ENCODE data around the gene ANKS6. TPM values are rescaled to one million over a fixed set of nuclear protein-coding genes. Genes with fewer than 3 reads are reported as not detected.

Gene ANKS6
- total and polyA plus RNA-seq, 4 donors: 1.9 to 6.3 (median 2.9) TPM

DNA sequence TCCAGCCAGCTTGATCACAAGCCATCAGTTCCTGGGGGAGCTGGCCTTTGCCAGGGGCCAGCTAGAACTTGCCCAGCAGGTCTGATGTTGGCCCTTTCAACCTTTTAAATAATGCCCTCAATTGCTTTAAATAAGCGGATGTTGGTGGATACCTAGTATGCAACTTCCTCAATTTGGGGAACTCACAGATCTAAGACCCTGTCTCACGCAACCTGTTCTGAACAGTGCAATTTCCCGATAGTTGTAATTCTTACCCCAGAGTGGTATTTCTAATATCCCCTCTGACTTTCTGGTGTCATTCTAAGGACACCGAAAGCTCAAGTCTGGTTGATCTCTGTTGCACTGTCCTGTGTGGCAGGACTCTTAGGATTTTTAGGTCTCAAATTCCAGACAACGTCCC lies 34.2 kb upstream of the ANKS6 start:
- no peak overlapping the region for H3K4me3 ChIP-seq (ENCODE audit: low read depth in 1 of 3, low read length in 3 of 3)
- no peaks in the 10 kb centered on the region for H3K9me3 ChIP-seq (ENCODE audit: control insufficient read depth in 4 of 4, low read length in 3 of 4)
- H3K9ac ChIP-seq (ENCODE audit: low read depth in 1 of 2, low read length in 2 of 2): no peak overlapping the region
- no peak for DNase-seq (ENCODE audit: low spot score)
- TF ChIP-seq HNF4A (conservative IDR thresholded peaks at IDR 0.05): no peak
- no peak for TF ChIP-seq FOXA1 (IDR thresholded peaks at IDR 0.05)
- no peak for TF ChIP-seq YY1 (IDR thresholded peaks at IDR 0.05)
- no peak for TF ChIP-seq TAF1 (conservative IDR thresholded peaks at IDR 0.05)
- TF ChIP-seq EGR1 (IDR thresholded peaks at IDR 0.05; ENCODE audit: low read depth in 2 of 2): no peak
- TF ChIP-seq RXRA (IDR thresholded peaks at IDR 0.05): no peak
- TF ChIP-seq GABPA (IDR thresholded peaks at IDR 0.05 in 1 of 2, conservative IDR thresholded peaks at IDR 0.05 in 1 of 2): no peak
- 88% methylated on average over 5 of the region's 5 CpGs for WGBS
- H3K27ac ChIP-seq (ENCODE audit: low read depth in 1 of 2, low read length in 2 of 2): no peak overlapping the region
- H3K27me3 ChIP-seq (ENCODE audit: control insufficient read depth in 4 of 4, insufficient read depth in 4 of 4, low read length in 3 of 4): no peaks in the 10 kb centered on the region
- H3K36me3 ChIP-seq (ENCODE audit: control insufficient read depth in 4 of 4, insufficient read depth in 3 of 4, low read depth in 1 of 4, low read length in 3 of 4): no peaks in the 10 kb centered on the region
- H3K4me1 ChIP-seq (ENCODE audit: control insufficient read depth in 4 of 4, insufficient read depth in 4 of 4, low read length in 3 of 4): no peaks in the 10 kb centered on the region

DNA sequence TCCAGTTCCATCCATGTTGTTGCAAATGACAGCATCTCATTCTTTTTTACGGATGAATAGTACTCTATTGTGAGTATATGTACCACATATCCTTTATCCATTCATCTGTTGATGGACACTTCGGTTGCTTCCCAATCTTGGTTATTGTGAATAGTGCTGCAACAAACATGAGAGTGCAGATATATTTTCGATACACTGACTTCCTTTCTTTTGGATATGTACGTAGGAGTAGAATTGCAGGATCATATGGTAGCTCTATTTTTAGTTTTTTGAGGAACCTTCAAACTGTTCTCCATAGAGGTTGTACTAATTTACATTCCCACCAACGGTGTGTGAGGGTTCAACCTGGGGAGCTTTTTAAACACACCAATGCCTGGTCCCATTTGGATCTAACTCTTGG lies 33.4 kb upstream of the ANKS6 start:
- no peaks in the 10 kb centered on the region for H3K36me3 ChIP-seq (ENCODE audit: control insufficient read depth in 4 of 4, insufficient read depth in 3 of 4, low read depth in 1 of 4, low read length in 3 of 4)
- H3K4me1 ChIP-seq (ENCODE audit: control insufficient read depth in 4 of 4, insufficient read depth in 4 of 4, low read length in 3 of 4): no peaks in the 10 kb centered on the region
- H3K4me3 ChIP-seq (ENCODE audit: low read depth in 1 of 3, low read length in 3 of 3): no peak overlapping the region
- 81% methylated on average over 5 of the region's 5 CpGs for WGBS
- DNase-seq (ENCODE audit: low spot score): no peak
- TF ChIP-seq JUND (IDR thresholded peaks at IDR 0.05): no peak
- no peak for TF ChIP-seq HNF4G (IDR thresholded peaks at IDR 0.05)
- TF ChIP-seq ZBTB33 (IDR thresholded peaks at IDR 0.05): no peak
- H3K27ac ChIP-seq (ENCODE audit: low read depth in 1 of 2, low read length in 2 of 2): no peak overlapping the region
- no peaks in the 10 kb centered on the region for H3K9me3 ChIP-seq (ENCODE audit: control insufficient read depth in 4 of 4, low read length in 3 of 4)
- H3K9ac ChIP-seq (ENCODE audit: low read depth in 1 of 2, low read length in 2 of 2): no peak overlapping the region
- H3K27me3 ChIP-seq (ENCODE audit: control insufficient read depth in 4 of 4, insufficient read depth in 4 of 4, low read length in 3 of 4): no peaks in the 10 kb centered on the region

- H3K27me3 ChIP-seq (ENCODE audit: control insufficient read depth in 4 of 4, insufficient read depth in 4 of 4, low read length in 3 of 4): no peaks in the 10 kb centered on the region
- H3K9ac ChIP-seq (ENCODE audit: low read depth in 1 of 2, low read length in 2 of 2): no peak overlapping the region
- H3K27ac ChIP-seq (ENCODE audit: low read depth in 1 of 2, low read length in 2 of 2): no peak overlapping the region
- H3K36me3 ChIP-seq (ENCODE audit: control insufficient read depth in 4 of 4, insufficient read depth in 3 of 4, low read depth in 1 of 4, low read length in 3 of 4): no peaks in the 10 kb centered on the region
- TF ChIP-seq NR2F2 (IDR thresholded peaks at IDR 0.05) (no peak), FOXA2 (IDR thresholded peaks at IDR 0.05) (no peak), RXRA (IDR thresholded peaks at IDR 0.05) (no peak)
- 95% methylated on average over 20 of the region's 20 CpGs for whole genome bisulfite sequencing
- H3K4me1 ChIP-seq (ENCODE audit: control insufficient read depth in 4 of 4, insufficient read depth in 4 of 4, low read length in 3 of 4): no peaks in the 10 kb centered on the region
- no peak for DNase-seq (ENCODE audit: low spot score)
- H3K4me3 ChIP-seq (ENCODE audit: low read depth in 1 of 3, low read length in 3 of 3): no peak overlapping the region
- H3K9me3 ChIP-seq (ENCODE audit: control insufficient read depth in 4 of 4, low read length in 3 of 4): no peaks in the 10 kb centered on the region
These were observed 30.4 kb upstream of the ANKS6 start for GRCh38 chr9:98826716-98827115.

GRCh38 chr9:98825414-98825813 lies 29.1 kb upstream of the ANKS6 start:
- no peak overlapping the region for H3K9ac ChIP-seq (ENCODE audit: low read depth in 1 of 2, low read length in 2 of 2)
- H3K27ac ChIP-seq (ENCODE audit: low read depth in 1 of 2, low read length in 2 of 2): no peak overlapping the region
- no peak overlapping the region for H3K4me3 ChIP-seq (ENCODE audit: low read depth in 1 of 3, low read length in 3 of 3)
- DNase-seq (ENCODE audit: low spot score): no peak
- no peaks in the 10 kb centered on the region for H3K27me3 ChIP-seq (ENCODE audit: control insufficient read depth in 4 of 4, insufficient read depth in 4 of 4, low read length in 3 of 4)
- H3K4me1 ChIP-seq (ENCODE audit: control insufficient read depth in 4 of 4, insufficient read depth in 4 of 4, low read length in 3 of 4): no peaks in the 10 kb centered on the region
- 89% methylated on average over 3 of the region's 3 CpGs for WGBS
- H3K9me3 ChIP-seq (ENCODE audit: control insufficient read depth in 4 of 4, low read length in 3 of 4): no peaks in the 10 kb centered on the region
- H3K36me3 ChIP-seq (ENCODE audit: control insufficient read depth in 4 of 4, insufficient read depth in 3 of 4, low read depth in 1 of 4, low read length in 3 of 4): no peaks in the 10 kb centered on the region
- TF ChIP-seq YY1 (IDR thresholded peaks at IDR 0.05) (no peak), NR2F2 (IDR thresholded peaks at IDR 0.05) (no peak), RAD21 (IDR thresholded peaks at IDR 0.05) (no peak), RXRA (IDR thresholded peaks at IDR 0.05) (no peak), FOXA2 (IDR thresholded peaks at IDR 0.05) (no peak), HNF4A (conservative IDR thresholded peaks at IDR 0.05) (no peak), SP1 (IDR thresholded peaks at IDR 0.05) (no peak), FOXA1 (IDR thresholded peaks at IDR 0.05) (no peak)
- TF ChIP-seq, protein P1, sequence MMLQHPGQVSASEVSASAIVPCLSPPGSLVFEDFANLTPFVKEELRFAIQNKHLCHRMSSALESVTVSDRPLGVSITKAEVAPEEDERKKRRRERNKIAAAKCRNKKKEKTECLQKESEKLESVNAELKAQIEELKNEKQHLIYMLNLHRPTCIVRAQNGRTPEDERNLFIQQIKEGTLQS (IDR thresholded peaks at IDR 0.05): no peak
